ENCODE results near the gene SMOC2. TPM values are rescaled to one million over a fixed set of nuclear protein-coding genes. Genes with fewer than 3 reads are reported as not detected.
"Not testable (repeated sequence)": the region's sequence is repeated elsewhere in the genome, so short reads cannot be mapped to it uniquely, and the experiment has no call there.

SMOC2 gene
- total RNA-seq, 1 experiment from 2014 or later = 2.1 TPM

GRCh38 chr6:168609914-168610490 is 169.0 kb downstream of the SMOC2 start:
- WGBS (ENCODE audit: extremely low coverage, insufficient read length, low lambda C conversion rate) = no CpG with 5 or more reads among the region's 9 CpGs
- no peak overlapping the region for H2BK20ac ChIP-seq (ENCODE audit: low read depth, low read length, poor library complexity, severe bottlenecking)
- no peak overlapping the region for H3K4me2 ChIP-seq (ENCODE audit: insufficient read depth, insufficient read length, low read length)
- no peak for DNase-seq
- H3K14ac ChIP-seq (ENCODE audit: insufficient read depth, low read length) = no peak overlapping the region
- no peaks in the 10 kb centered on the region; the same call in 1 of the 2 replicates for H3K4me1 ChIP-seq (ENCODE audit: insufficient read depth, low read length)
- no peak overlapping the region for H3K23ac ChIP-seq (ENCODE audit: insufficient read length, low read depth, low read length)
- no peaks in the 10 kb centered on the region for H3K23me2 ChIP-seq (ENCODE audit: insufficient read length, low read depth, low read length, poor library complexity, severe bottlenecking)
- no peak overlapping the region for H4K8ac ChIP-seq (replicated peaks; ENCODE audit: insufficient read length, low read depth, low read length)
- Mint-ChIP-seq H3K27ac (no peak overlapping the region), H3K9me3 (peaks cover 16 to 18% of the 10 kb centered on the region in 2 experiments), H3K27me3 (ENCODE audit: low read depth) (peaks cover 7% of the 10 kb centered on the region), H3K4me3 (no peak overlapping the region), H3K36me3 (ENCODE audit: insufficient read depth in 1 of 3, low read depth in 3 of 3) (peaks cover 0 to 17% (median 8%) of the 10 kb centered on the region in 3 experiments; a peak in 3 of 7 replicates), H3K4me1 (peaks cover 13 to 15% of the 10 kb centered on the region in 2 experiments)
- no peak overlapping the region for H4K5ac ChIP-seq (ENCODE audit: insufficient read length, low read depth, low read length)
- H2BK5ac ChIP-seq (ENCODE audit: insufficient read length, low read length) = no peak overlapping the region
- no peaks in the 10 kb centered on the region for H3K79me2 ChIP-seq (ENCODE audit: insufficient read depth, low read length)
- no peak overlapping the region for H2AK5ac ChIP-seq (ENCODE audit: insufficient read length, low read length)
- no peak overlapping the region for H2AFZ ChIP-seq (ENCODE audit: low read length)
- H3T11ph ChIP-seq (ENCODE audit: low read length) = no peak overlapping the region
- H3K27me3 ChIP-seq (ENCODE audit: insufficient read depth, low read length) = no peaks in the 10 kb centered on the region
- H3K18ac ChIP-seq (ENCODE audit: insufficient read length, low read depth, low read length) = no peak overlapping the region
- no peaks in the 10 kb centered on the region for H3K79me1 ChIP-seq (ENCODE audit: insufficient read depth, low read depth, low read length, poor library complexity, severe bottlenecking)
- no peaks in the 10 kb centered on the region for H4K20me1 ChIP-seq (ENCODE audit: control insufficient read depth, insufficient read depth, insufficient read length)
- no peak overlapping the region for H3K9ac ChIP-seq (ENCODE audit: extremely low read depth, insufficient read length, low read length)
- H3K56ac ChIP-seq (ENCODE audit: insufficient read length, low read depth, low read length) = no peak overlapping the region
- H3K9me3 ChIP-seq (ENCODE audit: control insufficient read depth, low read depth, low read length) = no peaks in the 10 kb centered on the region
- no peak overlapping the region for H3K27ac ChIP-seq (ENCODE audit: insufficient read length, low read depth, low read length)
- H4K91ac ChIP-seq (ENCODE audit: insufficient read length, low read depth, low read length) = no peak overlapping the region
- H2BK15ac ChIP-seq (ENCODE audit: low read depth, low read length) = no peak overlapping the region
- no peak overlapping the region for H2BK120ac ChIP-seq (ENCODE audit: low read depth, low read length, poor library complexity, severe bottlenecking)
- no peak for TF ChIP-seq CTCF (conservative IDR thresholded peaks at IDR 0.05)
- no peak overlapping the region for H3K4ac ChIP-seq (ENCODE audit: low read depth, low read length)
- H2BK12ac ChIP-seq (ENCODE audit: insufficient read length, low read depth, low read length) = no peak overlapping the region

- not testable (repeated sequence) for H3K4me3 Mint-ChIP-seq; H3K18ac ChIP-seq (ENCODE audit: insufficient read length, low read depth, low read length); H3K79me1 ChIP-seq (ENCODE audit: insufficient read depth, low read depth, low read length, poor library complexity, severe bottlenecking); H3K4ac ChIP-seq (ENCODE audit: low read depth, low read length); H4K91ac ChIP-seq (ENCODE audit: insufficient read length, low read depth, low read length); H3K9ac ChIP-seq (ENCODE audit: extremely low read depth, insufficient read length, low read length); H3K23me2 ChIP-seq (ENCODE audit: insufficient read length, low read depth, low read length, poor library complexity, severe bottlenecking); H3K56ac ChIP-seq (ENCODE audit: insufficient read length, low read depth, low read length); H2BK120ac ChIP-seq (ENCODE audit: low read depth, low read length, poor library complexity, severe bottlenecking); H3T11ph ChIP-seq (ENCODE audit: low read length); H2BK15ac ChIP-seq (ENCODE audit: low read depth, low read length); H3K4me1 ChIP-seq (ENCODE audit: insufficient read depth, low read length); H3K27ac ChIP-seq (ENCODE audit: insufficient read length, low read depth, low read length); H3K23ac ChIP-seq (ENCODE audit: insufficient read length, low read depth, low read length); H2BK20ac ChIP-seq (ENCODE audit: low read depth, low read length, poor library complexity, severe bottlenecking); H3K14ac ChIP-seq (ENCODE audit: insufficient read depth, low read length); H3K9me3 ChIP-seq (ENCODE audit: control insufficient read depth, low read depth, low read length); H2AFZ ChIP-seq (ENCODE audit: low read length); H2BK5ac ChIP-seq (ENCODE audit: insufficient read length, low read length); H3K27me3 ChIP-seq (ENCODE audit: insufficient read depth, low read length); H3K27ac Mint-ChIP-seq; H4K5ac ChIP-seq (ENCODE audit: insufficient read length, low read depth, low read length); H4K20me1 ChIP-seq (ENCODE audit: control insufficient read depth, insufficient read depth, insufficient read length); H4K8ac ChIP-seq (replicated peaks; ENCODE audit: insufficient read length, low read depth, low read length); H2AK5ac ChIP-seq (ENCODE audit: insufficient read length, low read length); DNase-seq; H3K4me2 ChIP-seq (ENCODE audit: insufficient read depth, insufficient read length, low read length); H2BK12ac ChIP-seq (ENCODE audit: insufficient read length, low read depth, low read length); H3K79me2 ChIP-seq (ENCODE audit: insufficient read depth, low read length)
- H3K36me3 Mint-ChIP-seq (ENCODE audit: insufficient read depth in 1 of 3, low read depth in 3 of 3) = peaks cover 0 to 27% (median 14%) of the 10 kb centered on the region in 3 experiments; a peak in 3 of 7 replicates
- no CpG with 5 or more reads among the region's 12 CpGs for WGBS (ENCODE audit: extremely low coverage, insufficient read length, low lambda C conversion rate)
- H3K4me1 Mint-ChIP-seq = peaks cover 10 to 15% of the 10 kb centered on the region in 2 experiments
- H3K9me3 Mint-ChIP-seq = peaks cover 22 to 27% of the 10 kb centered on the region in 2 experiments
- peaks cover 10% of the 10 kb centered on the region for H3K27me3 Mint-ChIP-seq (ENCODE audit: low read depth)
These were observed 170.0 kb downstream of the SMOC2 start for GRCh38 chr6:168610966-168611365.
